ENCODE results near the gene MAU2. TPM values are rescaled to one million over a fixed set of nuclear protein-coding genes. Genes with fewer than 3 reads are reported as not detected.
"Not testable (repeated sequence)": the region's sequence is repeated elsewhere in the genome, so short reads cannot be mapped to it uniquely, and the experiment has no call there.

The MAU2 gene
- total RNA-seq, 2 experiments from 2014 or later = 71.9 to 81.4 TPM

- H3K4me1 Mint-ChIP-seq = peaks cover 24% of the 10 kb centered on the region
- H3K9me3 Mint-ChIP-seq = no peaks in the 10 kb centered on the region
- no peaks in the 10 kb centered on the region for H3K27me3 Mint-ChIP-seq
- no peak overlapping the region for H3K27ac Mint-ChIP-seq
- CTCF ChIA-PET = no interaction called here
- H3K4me3 Mint-ChIP-seq = no peak overlapping the region
- POLR2A ChIA-PET = no interaction called here
- DNase-seq = no peak
- H3K36me3 Mint-ChIP-seq (ENCODE audit: low read depth) = peaks cover 19% of the 10 kb centered on the region
Measured at GRCh38 chr19:19356500-19356899, 35.9 kb downstream of the MAU2 start.

- Mint-ChIP-seq H3K4me1 (peaks cover 27% of the 10 kb centered on the region), H3K4me3 (no peak overlapping the region), H3K36me3 (ENCODE audit: low read depth) (peaks cover 18% of the 10 kb centered on the region), H3K27ac (peak overlapping the region; percentile 66), H3K27me3 (no peaks in the 10 kb centered on the region), H3K9me3 (no peaks in the 10 kb centered on the region)
- CTCF ChIA-PET = interaction anchor here (1.6 to 1.8 kb wide), 2 partner anchors 10 to 32 kb away, joined by 6 to 7 read pairs; no protein-coding TSS in a partner anchor
- no peak for DNase-seq
- POLR2A ChIA-PET = no interaction called here
Measured at GRCh38 chr19:19356901-19357566, 36.4 kb downstream of the MAU2 start.

DNA sequence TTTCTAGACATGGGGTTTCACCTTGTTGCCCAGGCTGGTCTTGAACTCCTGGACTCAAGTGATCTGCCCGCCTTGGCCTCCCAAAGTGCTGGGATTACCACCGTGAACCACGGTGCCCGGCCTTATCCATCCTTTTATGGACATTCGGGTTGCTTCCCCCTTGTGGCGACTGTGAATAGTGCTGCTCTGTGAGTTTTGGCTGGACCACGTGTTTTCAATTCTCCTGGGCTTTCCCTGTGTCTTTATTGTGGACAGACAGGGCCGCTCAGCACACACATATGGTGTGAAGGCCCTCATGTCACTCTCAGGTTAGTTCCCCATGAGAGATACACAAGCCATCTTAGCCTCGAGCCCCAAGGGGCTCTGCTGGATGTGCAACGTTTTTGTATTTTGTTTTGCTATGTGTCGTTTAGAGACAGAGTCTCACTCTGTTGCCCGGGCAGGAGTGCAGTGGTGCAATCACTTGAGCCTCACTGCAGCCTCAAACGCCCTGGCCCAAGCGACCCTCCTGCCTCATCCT lies 40.5 kb downstream of the MAU2 start:
- peak; percentile 77 for DNase-seq
- no peaks in the 10 kb centered on the region for H3K27me3 Mint-ChIP-seq
- POLR2A ChIA-PET = interaction anchor here (0.6 kb wide), 1 partner anchor 181 kb away, joined by 3 read pairs; no protein-coding TSS in a partner anchor
- H3K4me1 Mint-ChIP-seq = peaks cover 39% of the 10 kb centered on the region
- CTCF ChIA-PET = interaction anchor here (0.6 to 7.4 kb wide), 5 partner anchors 12 to 1249 kb away, joined by 3 to 50 read pairs (median 3); no protein-coding TSS in a partner anchor
- no peaks in the 10 kb centered on the region for H3K9me3 Mint-ChIP-seq
- H3K36me3 Mint-ChIP-seq (ENCODE audit: low read depth) = peaks cover 7% of the 10 kb centered on the region
- H3K4me3 Mint-ChIP-seq = no peak overlapping the region
- peak overlapping the region; percentile 68 for H3K27ac Mint-ChIP-seq

GRCh38 chr19:19362075-19362474 lies 41.4 kb downstream of the MAU2 start:
- no peaks in the 10 kb centered on the region for H3K27me3 Mint-ChIP-seq
- no peak for DNase-seq
- H3K4me1 Mint-ChIP-seq = peaks cover 46% of the 10 kb centered on the region
- POLR2A ChIA-PET = no interaction called here
- CTCF ChIA-PET = interaction anchor here (1.0 to 7.4 kb wide), 2 partner anchors 11 to 129 kb away, joined by 3 to 50 read pairs; no protein-coding TSS in a partner anchor
- no peaks in the 10 kb centered on the region for H3K9me3 Mint-ChIP-seq
- H3K36me3 Mint-ChIP-seq (ENCODE audit: low read depth) = peaks cover 7% of the 10 kb centered on the region
- H3K27ac Mint-ChIP-seq = peak overlapping the region; percentile 6
- H3K4me3 Mint-ChIP-seq = no peak overlapping the region

- Mint-ChIP-seq H3K4me1 (peaks cover 25% of the 10 kb centered on the region), H3K4me3 (peak overlapping the region; percentile 10), H3K9me3 (no peaks in the 10 kb centered on the region), H3K27ac (peak overlapping the region; percentile 83), H3K27me3 (no peaks in the 10 kb centered on the region), H3K36me3 (ENCODE audit: low read depth) (no peaks in the 10 kb centered on the region)
- ChIA-PET POLR2A (no interaction called here), CTCF (interaction anchor here (0.6 to 7.4 kb wide), 9 partner anchors 9 to 124 kb away, joined by 3 to 50 read pairs (median 4); no protein-coding TSS in a partner anchor)
- DNase-seq = peak; percentile 76
Measured at GRCh38 chr19:19366434-19367396, 46.1 kb downstream of the MAU2 start.

DNA sequence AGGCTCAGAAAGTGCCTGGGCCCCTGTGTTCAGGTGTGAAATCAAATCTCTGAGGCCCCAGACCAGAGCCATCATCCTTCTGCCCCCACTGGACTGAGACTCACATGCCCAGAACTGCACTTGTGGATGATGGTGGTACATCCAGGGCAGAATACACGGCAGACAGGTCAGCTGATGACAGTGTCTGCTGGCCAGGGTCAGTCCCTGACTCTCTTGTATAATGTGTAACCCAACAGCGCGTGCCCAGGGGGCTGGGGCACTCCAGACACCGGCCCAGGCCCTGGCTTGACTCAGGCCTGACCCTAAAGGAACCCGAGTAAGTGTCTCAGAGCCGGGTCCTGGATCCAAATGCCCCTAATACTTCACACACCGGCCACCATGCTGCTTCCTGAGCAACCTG lies 47.5 kb downstream of the MAU2 start:
- Mint-ChIP-seq H3K27ac (no peak overlapping the region), H3K4me3 (no peak overlapping the region), H3K9me3 (no peaks in the 10 kb centered on the region), H3K36me3 (ENCODE audit: low read depth) (no peaks in the 10 kb centered on the region), H3K4me1 (peaks cover 27% of the 10 kb centered on the region), H3K27me3 (no peaks in the 10 kb centered on the region)
- CTCF ChIA-PET = interaction anchor here (1.3 to 2.6 kb wide), 3 partner anchors 10 to 123 kb away, joined by 3 to 6 read pairs (median 6); no protein-coding TSS in a partner anchor
- POLR2A ChIA-PET = no interaction called here
- DNase-seq = no peak

GRCh38 chr19:19371059-19371458 lies 50.4 kb downstream of the MAU2 start:
- no peaks in the 10 kb centered on the region for H3K36me3 Mint-ChIP-seq (ENCODE audit: low read depth)
- no peak for DNase-seq
- POLR2A ChIA-PET = no interaction called here

GRCh38 chr19:19372656-19373416 lies 52.2 kb downstream of the MAU2 start:
- Mint-ChIP-seq H3K4me1 (peaks cover 14% of the 10 kb centered on the region), H3K27ac (peak overlapping the region; percentile 94), H3K4me3 (no peak overlapping the region), H3K36me3 (ENCODE audit: low read depth) (no peaks in the 10 kb centered on the region), H3K27me3 (no peaks in the 10 kb centered on the region), H3K9me3 (no peaks in the 10 kb centered on the region)
- POLR2A ChIA-PET = interaction anchor here (0.6 to 1.0 kb wide), 3 partner anchors 8 to 142 kb away, joined by 3 to 5 read pairs (median 3); no protein-coding TSS in a partner anchor
- CTCF ChIA-PET = interaction anchor here (0.6 to 1.5 kb wide), 9 partner anchors 8 to 118 kb away, joined by 3 to 12 read pairs (median 4); partner anchors contain the start of gene GATAD2A
- peak; percentile 55 for DNase-seq

More at GRCh38 chr19:19371059-19371458, 50.4 kb downstream of the MAU2 start:
- H3K4me1 Mint-ChIP-seq = peaks cover 24% of the 10 kb centered on the region
- no peak overlapping the region for H3K27ac Mint-ChIP-seq
- no peaks in the 10 kb centered on the region for H3K27me3 Mint-ChIP-seq
- no peak overlapping the region for H3K4me3 Mint-ChIP-seq
- CTCF ChIA-PET = no interaction called here
- H3K9me3 Mint-ChIP-seq = no peaks in the 10 kb centered on the region

DNA sequence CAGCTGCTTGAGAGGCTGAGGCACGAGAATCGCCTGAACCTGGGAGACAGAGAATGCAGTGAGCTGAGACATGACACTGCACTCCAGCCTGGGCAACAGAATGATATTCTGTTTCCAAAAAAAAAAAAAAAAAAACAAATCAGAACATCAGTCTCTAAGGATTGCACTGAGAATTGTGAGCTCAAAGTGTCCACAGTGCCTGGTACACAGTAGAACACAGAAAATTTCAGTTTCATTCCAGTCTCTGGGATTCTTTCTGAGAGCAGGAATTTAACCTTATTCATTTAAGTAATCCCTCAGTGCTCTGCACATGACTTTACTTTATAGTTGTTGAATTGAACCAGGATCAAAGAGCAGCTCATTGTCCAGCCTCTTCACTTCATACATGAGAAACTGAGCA lies 58.9 kb downstream of the MAU2 start:
- no peak overlapping the region for H3K4me3 Mint-ChIP-seq
- CTCF ChIA-PET = interaction anchor here (0.6 to 1.6 kb wide), 5 partner anchors 13 to 295 kb away, joined by 3 to 4 read pairs (median 4); no protein-coding TSS in a partner anchor
- POLR2A ChIA-PET = no interaction called here
- no peak overlapping the region for H3K27ac Mint-ChIP-seq
- H3K4me1 Mint-ChIP-seq = peaks cover 5% of the 10 kb centered on the region
- H3K27me3 Mint-ChIP-seq = no peaks in the 10 kb centered on the region
- H3K36me3 Mint-ChIP-seq (ENCODE audit: low read depth) = no peaks in the 10 kb centered on the region
- DNase-seq = no peak
- no peaks in the 10 kb centered on the region for H3K9me3 Mint-ChIP-seq

DNA sequence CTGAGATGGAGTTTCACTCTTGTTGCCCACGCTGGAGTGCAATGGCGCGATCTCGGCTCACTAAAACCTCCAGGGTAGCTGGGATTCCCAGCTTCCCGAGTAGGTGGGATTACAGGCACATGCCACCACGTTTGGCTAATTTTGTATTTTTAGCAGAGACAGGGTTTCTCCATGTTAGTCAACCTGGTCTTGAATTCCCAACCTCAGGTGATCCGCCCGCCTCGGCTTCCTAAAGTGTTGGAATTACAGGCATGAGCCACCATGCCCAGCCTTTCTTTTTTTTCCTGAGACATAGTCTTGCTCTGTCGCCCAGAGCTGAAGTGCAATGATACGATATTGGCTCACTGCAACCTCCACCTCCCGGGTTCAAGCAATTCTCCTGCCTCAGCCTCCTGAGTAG lies 59.7 kb downstream of the MAU2 start:
- H3K4me3 Mint-ChIP-seq; H3K27ac Mint-ChIP-seq; H3K9me3 Mint-ChIP-seq; H3K4me1 Mint-ChIP-seq; DNase-seq; H3K27me3 Mint-ChIP-seq; H3K36me3 Mint-ChIP-seq (ENCODE audit: low read depth); POLR2A ChIA-PET: not testable (repeated sequence)
- CTCF ChIA-PET = interaction anchor here (1.5 to 1.6 kb wide), 2 partner anchors 109 to 111 kb away, joined by 4 to 5 read pairs; no protein-coding TSS in a partner anchor

DNA sequence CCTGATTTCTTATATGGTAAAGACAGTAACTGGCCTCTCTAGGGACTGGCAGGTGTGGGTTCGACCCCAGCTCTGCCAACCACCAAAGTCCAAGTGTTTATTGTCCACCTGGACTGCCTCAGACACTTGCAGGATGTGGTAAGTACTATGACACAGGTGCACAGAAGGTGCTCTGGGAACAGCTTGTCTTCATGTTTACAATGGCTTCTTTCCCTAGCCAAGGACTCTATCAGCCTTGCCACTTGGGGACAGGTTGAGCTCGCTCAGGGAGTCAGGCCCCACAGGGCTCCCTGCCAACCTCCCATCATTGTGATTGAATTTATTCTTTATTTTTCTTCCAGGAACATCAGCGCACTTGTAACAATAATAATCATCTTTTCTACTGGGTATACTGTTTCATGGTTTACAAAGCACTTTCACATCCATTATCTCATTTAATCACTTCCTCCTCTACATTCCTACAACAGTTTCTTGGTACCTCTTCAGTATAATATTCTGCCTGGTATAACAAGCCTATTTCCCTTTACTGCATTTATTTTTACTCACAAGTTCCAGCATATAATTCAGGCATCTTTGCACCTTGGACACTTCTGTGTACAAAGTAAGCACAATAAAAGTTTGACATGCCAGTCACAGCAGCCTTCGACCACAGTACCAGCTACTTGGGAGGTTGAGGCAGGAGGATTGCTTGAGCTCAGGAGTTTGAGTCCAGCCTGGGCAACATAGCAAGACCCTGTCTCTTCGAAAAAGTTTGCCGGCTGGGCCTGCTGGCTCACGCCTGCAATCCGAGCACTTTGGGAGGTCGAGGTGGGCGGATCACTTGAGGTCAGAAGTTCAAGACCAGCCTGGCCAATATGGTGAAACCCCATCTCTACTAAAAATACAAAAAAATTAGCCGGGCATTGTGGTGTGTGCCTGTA lies 60.6 kb downstream of the MAU2 start:
- POLR2A ChIA-PET = no interaction called here
- Mint-ChIP-seq H3K27me3 (no peaks in the 10 kb centered on the region), H3K4me3 (no peak overlapping the region), H3K36me3 (ENCODE audit: low read depth) (no peaks in the 10 kb centered on the region), H3K27ac (no peak overlapping the region), H3K9me3 (no peaks in the 10 kb centered on the region), H3K4me1 (peaks cover 5% of the 10 kb centered on the region)
- no peak for DNase-seq
- CTCF ChIA-PET = interaction anchor here (1.5 kb wide), 1 partner anchor 110 kb away, joined by 5 read pairs; no protein-coding TSS in a partner anchor
